GM18508 (cell line): ENCODE data around the gene PLCB4.

Experiments used
- ATAC-seq: cut with Tn5 transposase; IDR thresholded peaks from one replicate; pipeline ENCODE4 v1.9.1; 2021; ENCODE audit warnings: moderate number of reproducible peaks; ENCODE audit not compliant: insufficient read depth, unreplicated experiment

The PLCB4 gene

GRCh38 chr20:9409981-9410380 lies 341.1 kb downstream of the PLCB4 start:
- no peak for ATAC-seq

GRCh38 chr20:9411833-9412232 lies 342.9 kb downstream of the PLCB4 start:
- no peak for ATAC-seq

- ATAC-seq, result peak; percentile 86
Observed at GRCh38 chr20:9412309-9412708, 343.4 kb downstream of the PLCB4 start.

- ATAC-seq, result no peak
Observed at GRCh38 chr20:9413001-9413400, 344.1 kb downstream of the PLCB4 start.

GRCh38 chr20:9415426-9415825 lies 346.5 kb downstream of the PLCB4 start:
- no peak for ATAC-seq

- ATAC-seq, result no peak
Observed at GRCh38 chr20:9416421-9416820, 347.5 kb downstream of the PLCB4 start.

- no peak for ATAC-seq
Observed at GRCh38 chr20:9417665-9418064, 348.8 kb downstream of the PLCB4 start.

- ATAC-seq, result no peak
Observed at GRCh38 chr20:9422321-9423057, 353.6 kb downstream of the PLCB4 start.

- ATAC-seq, result no peak
Observed at GRCh38 chr20:9424551-9424950, 355.7 kb downstream of the PLCB4 start.

- no peak for ATAC-seq
Observed at GRCh38 chr20:9427430-9428291, 358.8 kb downstream of the PLCB4 start.

GRCh38 chr20:9428292-9428607 lies 359.4 kb downstream of the PLCB4 start:
- no peak for ATAC-seq

- ATAC-seq, result no peak
Observed at GRCh38 chr20:9439806-9440205, 370.9 kb downstream of the PLCB4 start.

GRCh38 chr20:9440892-9441291 lies 372.0 kb downstream of the PLCB4 start:
- ATAC-seq, result no peak

- peak; percentile 84 for ATAC-seq
Observed at GRCh38 chr20:9441948-9442347, 373.1 kb downstream of the PLCB4 start.

GRCh38 chr20:9442858-9443257 lies 374.0 kb downstream of the PLCB4 start:
- peak; percentile 58 for ATAC-seq

- ATAC-seq, result no peak
Observed at GRCh38 chr20:9444921-9445320, 376.0 kb downstream of the PLCB4 start.

GRCh38 chr20:9447182-9447581 lies 378.3 kb downstream of the PLCB4 start:
- no peak for ATAC-seq

GRCh38 chr20:9453201-9453600 lies 384.3 kb downstream of the PLCB4 start:
- ATAC-seq, result no peak

GRCh38 chr20:9454791-9455190 lies 385.9 kb downstream of the PLCB4 start:
- no peak for ATAC-seq

GRCh38 chr20:9457136-9457535 lies 388.2 kb downstream of the PLCB4 start:
- peak; percentile 56 for ATAC-seq

- ATAC-seq, result no peak
Observed at GRCh38 chr20:9458138-9458796, 389.4 kb downstream of the PLCB4 start.
